LNCAP (cell line): Measurements from ENCODE around the gene PANX2.
A peak's percentile ranks its signal among the peaks of the same experiment; 100 is the strongest.

Experiments
- TF ChIP-seq, protein P1 (sequence below): fragments of 450-650 bp; IDR thresholded peaks from 2 replicates; pipeline ENCODE4 v1.5.1; 2017; ENCODE audit warnings: mild to moderate bottlenecking

Gene PANX2

DNA sequence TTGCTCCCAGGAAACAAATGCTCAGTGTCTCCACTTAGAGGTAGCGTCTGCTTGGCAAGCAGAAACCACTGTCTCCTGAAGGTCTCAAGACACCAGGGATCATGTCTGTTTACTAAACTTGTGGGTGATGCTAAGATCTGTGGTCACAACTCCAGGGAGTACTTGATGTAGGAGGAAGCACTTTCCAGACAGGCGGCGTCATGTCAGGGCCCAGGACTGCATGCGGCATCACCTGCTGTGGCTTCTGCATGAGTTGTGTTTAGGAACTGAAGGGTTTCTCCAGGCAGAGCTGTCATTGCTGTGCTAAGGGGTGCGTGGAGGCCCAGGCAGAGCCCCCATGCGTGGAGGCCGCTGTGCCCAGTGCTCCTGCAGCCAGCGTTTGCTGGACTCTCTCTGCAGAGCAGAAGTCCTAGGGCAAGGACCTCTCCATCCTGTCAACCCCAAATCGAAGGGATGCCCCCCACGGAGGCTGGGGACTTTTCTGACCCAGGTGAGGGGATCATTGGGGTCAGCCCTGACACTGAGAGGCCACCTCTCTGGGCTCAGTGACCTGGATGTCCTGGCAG is 8.1 kb upstream of the PANX2 start:
- TF ChIP-seq, protein P1, sequence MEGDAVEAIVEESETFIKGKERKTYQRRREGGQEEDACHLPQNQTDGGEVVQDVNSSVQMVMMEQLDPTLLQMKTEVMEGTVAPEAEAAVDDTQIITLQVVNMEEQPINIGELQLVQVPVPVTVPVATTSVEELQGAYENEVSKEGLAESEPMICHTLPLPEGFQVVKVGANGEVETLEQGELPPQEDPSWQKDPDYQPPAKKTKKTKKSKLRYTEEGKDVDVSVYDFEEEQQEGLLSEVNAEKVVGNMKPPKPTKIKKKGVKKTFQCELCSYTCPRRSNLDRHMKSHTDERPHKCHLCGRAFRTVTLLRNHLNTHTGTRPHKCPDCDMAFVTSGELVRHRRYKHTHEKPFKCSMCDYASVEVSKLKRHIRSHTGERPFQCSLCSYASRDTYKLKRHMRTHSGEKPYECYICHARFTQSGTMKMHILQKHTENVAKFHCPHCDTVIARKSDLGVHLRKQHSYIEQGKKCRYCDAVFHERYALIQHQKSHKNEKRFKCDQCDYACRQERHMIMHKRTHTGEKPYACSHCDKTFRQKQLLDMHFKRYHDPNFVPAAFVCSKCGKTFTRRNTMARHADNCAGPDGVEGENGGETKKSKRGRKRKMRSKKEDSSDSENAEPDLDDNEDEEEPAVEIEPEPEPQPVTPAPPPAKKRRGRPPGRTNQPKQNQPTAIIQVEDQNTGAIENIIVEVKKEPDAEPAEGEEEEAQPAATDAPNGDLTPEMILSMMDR: no peak

- TF ChIP-seq, protein P1: no peak
Observed at GRCh38 chr22:50165436-50166123, 5.0 kb upstream of the PANX2 start.

DNA sequence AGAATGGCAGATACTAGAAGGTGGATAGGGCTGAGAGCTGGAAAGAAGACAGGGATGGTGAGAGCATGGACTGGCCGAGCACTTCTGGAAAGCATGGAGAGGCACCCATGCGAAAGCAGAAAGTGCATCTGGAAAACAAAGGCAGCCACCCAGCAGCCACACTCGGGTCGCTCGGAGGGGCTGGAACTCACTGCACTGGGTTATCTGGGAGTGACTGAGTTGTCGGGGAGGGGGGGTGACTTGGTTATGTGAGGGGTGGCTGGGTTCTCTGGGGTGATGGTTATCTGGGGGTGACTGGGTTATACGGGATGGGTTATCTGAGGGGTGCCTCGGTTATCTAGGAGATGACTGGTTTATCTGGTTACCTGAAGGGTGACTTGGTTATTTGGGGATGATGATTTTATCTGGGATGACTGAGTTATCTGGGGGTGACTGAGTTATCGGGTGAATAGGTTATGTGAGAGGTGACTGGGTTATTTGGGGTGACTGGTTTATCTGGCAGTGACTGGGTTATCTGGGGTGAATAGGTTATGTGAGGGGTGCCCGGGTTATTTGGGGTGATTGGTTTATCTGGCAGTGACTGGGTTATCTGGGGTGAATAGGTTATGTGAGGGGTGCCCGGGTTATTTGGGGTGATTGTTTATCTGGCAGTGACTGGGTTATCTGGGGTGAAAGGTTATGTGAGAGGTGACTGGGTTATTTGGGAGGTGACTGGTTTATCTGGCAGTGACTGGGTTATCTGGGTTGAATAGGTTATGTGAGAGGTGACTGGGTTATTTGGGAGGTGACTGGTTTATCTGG is 2.6 kb upstream of the PANX2 start:
- TF ChIP-seq, protein P1: no peak

DNA sequence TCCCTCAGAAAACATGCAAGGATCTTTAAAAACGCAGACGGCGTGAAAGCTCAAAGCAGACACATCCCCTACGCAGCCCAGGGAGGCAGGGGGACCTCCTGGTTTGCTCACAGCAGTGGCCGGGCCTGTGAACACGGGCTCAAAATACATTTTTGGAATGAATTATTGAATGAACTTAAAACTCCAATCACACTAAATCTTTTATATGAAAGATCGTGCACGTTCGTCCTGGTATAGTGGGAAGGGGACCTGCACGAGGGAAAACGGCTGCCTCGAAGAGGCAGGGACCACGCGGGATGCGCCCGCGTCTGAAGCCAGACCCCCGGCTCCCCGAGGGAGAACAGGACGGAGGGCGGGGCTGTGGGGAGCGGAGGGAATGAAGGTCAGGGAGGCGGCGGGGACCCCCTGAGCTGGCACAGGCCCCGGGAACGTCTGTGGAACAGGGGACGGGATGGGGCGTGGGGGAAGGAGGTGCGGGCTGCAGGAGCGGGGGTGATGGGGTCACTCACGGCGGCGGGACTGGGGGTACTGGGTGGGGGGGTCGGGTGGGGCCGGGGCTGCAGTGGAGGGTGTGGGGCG is 1.3 kb upstream of the PANX2 start:
- TF ChIP-seq, protein P1: no peak

DNA sequence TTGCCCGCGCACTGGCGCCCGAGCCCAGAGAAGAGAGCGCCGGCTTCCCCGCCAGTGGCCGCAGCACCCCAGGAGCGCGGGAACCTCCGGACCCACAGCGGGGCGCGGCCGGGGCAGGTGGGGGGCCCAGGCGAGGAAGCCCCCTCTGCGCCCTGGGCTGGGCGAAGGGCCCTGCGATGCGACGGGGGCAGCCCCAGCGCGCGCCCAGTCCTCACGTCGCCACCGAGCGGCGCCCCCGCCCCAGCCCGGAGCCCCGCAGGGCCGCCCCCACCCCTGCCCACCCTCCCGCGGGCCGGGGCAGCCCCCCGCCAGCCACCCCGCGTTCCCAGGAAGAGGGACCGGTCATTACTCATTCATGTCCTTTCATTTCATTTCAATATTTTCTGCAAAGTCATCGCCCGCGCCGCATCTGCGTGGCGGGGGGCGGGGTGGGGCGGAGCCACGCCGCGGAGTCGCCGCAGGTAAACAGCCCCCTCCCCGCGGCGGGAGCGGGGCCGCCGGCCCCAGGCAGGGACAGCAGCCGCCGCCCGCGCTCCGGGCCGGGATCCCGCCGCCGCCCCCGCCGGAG is 673 bp upstream of the PANX2 start:
- TF ChIP-seq, protein P1: 0 out of 2 replicates have a peak, but pooled peaks have one; percentile 25

DNA sequence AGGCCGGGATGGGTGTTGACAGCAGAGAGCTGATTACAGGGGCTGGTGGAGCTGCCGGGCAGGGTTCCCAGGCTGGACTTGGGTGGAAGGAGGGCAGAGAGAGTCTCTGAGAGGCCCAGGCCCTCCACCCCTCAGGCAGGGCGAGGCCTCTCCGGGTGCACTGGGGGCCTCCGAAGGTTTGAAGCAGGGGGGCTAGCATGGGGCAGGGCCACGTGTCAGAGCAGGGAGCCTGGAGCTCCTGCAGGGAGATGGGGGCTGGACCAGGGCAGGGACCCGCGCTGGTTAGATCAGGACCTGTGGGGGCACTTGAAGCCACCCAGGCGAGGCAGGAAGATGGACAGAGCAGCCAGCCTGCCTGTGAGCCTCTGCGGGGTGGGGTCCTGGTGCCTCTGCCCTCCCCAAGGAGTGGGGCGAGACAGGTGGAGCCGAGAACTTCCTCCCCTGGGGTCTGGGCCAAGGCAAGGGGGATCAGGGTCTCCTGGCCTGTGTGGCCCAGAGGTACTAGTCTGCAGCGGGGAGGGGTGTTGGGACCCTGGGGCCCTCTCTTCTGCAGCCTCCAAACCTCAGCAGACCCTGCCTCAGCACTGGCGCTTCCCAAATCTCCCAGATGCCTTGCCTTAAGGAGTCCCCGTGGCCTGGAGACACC is 911 bp downstream of the PANX2 start:
- TF ChIP-seq, protein P1: no peak

DNA sequence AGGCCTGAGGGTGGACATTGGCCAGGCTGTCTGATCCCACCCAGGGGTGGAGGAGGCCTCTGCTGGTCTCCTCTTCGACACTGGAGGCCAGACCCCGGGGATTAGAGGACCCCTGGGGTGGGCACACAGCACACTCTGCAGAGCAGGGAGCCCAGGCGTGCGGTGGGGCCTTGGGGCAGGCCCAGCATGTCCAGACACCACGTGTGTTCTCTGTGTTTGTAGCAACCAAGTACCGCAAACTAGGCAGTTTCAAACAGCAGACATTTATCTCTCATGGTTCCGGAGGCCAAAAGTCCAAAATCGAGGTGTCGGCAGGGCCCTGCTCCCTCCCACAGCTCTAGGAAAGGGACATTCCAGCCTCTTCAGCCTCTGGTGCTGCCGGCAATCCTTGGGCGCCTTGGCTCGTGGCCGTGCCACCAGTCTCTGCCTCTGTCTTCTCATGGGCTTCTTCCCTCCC is 1.5 kb downstream of the PANX2 start:
- TF ChIP-seq, protein P1: no peak
